Pulmonary artery endothelial cell (primary cell): ENCODE measurements around the gene RBPJ. TPM values are rescaled to one million over a fixed set of nuclear protein-coding genes. Genes with fewer than 3 reads are reported as not detected.

ENCODE experiments used
- DNase-seq: peaks from one replicate; pipeline ENCODE4 v3.0.0-alpha.2; 2011; ENCODE audit warnings: low read depth, low spot score
- total RNA-seq: library from RNA; depleted of rRNA; stranded (reverse); fragments of >200 nt; gene quantifications from 2 replicates; pipeline ENCODE4 v1.2.3, GENCODE V29; 2014

The RBPJ gene
- total RNA-seq, 1 donor from 2014 or later: 38.8 TPM

DNA sequence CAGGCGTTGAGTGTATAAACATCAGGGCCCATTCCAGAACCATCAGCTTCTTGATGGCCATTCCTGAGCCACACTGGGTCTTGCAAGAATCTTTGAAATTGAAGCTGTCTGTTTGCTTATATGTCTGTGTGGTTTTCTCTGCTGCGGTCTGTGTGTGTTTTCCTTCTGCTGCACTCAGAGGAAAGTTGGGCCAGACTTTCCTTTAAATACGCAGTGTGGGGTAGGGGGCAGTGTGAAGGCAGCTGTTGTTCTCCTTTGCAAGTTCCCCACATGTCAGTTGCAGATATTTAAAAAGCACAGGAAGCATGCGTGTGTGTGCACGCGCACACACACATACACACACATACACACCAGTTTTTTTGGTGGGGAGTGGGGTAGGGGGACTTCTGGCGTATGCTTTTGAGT, 137.3 kb downstream of the RBPJ start:
- DNase-seq: no peak

DNA sequence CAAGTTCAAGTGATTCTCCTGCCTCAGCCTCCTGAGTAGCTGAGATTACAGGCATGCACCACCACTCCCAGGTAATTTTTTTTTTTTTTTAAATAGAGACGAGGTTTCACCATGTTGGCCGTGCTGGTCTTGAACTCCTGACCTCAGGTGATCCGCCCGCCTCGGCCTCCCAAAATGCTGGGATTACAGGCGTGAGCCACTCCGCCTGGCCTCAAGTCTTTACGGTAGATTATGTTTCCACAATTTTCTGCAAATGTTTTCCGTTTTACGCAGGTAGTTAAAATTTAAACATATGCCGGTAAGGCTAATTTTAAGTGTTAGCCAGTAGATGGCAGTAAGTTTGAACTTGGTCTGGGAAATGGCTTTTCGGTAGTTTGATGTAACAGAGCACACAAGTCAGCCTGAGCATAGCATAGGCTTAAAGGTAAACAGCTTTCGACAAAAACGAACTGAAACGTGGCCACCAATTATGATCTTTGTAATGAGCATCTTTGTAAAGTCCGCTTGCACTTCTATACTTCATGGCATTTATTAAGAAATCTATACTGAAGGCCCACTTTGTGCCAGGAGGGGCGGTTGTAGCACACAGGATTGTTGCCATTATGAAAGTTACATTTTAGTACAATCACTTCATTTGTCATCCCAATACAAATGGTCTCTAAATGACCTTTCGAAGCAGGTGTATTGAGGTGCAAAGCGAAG, 138.4 kb downstream of the RBPJ start:
- DNase-seq: peak; percentile 15

DNA sequence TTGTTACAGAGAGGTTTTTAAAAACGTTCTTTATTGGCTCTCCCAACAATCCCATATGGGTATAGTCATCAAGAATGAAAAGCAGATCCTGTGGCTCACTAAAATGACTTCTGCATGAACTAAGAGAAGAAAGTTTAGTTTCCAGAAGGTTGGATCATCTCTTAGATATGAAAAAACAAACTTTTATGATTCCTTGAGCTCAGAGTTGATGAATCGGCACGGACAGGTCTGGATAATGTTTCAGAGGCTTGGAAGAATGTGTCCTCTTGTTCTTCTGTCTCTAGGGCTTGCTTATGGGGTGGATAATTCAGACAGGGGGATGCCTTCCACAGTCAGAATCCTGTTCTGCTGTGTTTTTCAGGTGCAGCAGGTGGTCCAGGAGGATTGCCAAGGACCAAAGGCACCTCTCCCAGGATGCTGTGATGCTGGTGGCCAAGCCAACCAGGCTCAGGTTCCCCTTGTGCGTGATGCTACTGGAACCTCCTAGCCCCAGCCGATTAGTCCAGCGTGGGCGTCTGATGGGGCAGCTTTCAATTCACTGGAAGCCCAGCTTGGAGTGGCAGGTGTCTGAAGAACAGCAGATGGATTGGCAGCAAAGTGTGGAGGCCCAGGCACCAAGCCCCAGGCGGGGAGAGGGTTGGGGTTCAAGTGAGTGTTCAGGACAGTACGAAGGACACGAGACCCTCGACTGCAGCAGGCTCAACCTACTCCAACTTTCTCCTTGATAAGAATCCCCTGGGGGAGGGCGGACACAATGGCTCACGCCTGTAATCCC, 139.1 kb downstream of the RBPJ start:
- no peak for DNase-seq

DNA sequence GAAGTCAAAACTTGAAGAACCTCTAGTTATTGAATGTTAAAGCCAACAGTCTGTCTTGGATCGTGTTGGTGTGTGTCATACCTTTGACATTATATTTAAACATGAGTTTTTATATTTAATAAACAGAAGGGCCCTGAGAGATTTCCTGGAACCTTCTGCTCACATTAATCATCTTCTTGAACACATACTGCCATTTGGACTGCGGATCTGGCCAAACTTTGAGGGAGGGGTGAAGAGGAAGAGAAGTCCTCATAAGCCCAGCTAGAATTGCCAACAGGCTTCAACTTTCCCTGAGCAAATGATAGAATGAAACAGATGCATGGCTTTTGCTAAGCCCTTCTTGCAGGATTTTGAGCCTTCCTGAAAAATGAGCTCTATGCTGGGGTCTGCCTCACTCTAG, 142.1 kb downstream of the RBPJ start:
- no peak for DNase-seq

DNA sequence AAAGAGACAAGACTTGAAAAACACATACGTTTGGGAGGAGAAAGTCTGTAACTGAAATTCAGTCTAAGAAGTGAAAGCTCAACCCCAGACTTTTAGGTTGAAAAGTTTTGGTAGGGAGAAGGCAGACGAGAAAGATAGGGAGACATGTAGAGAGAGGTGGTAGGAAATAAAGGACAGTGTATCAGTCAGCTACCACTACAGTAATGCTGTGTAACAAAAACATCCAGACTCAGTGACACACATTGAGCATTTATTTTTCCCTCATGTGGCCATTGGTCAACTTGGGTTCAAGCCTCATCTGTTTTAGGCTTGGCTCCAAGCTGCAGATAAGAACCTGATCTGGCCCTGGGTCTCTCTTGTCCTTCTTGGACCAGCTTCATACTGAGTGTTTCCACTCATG, 142.6 kb downstream of the RBPJ start:
- DNase-seq: no peak

DNA sequence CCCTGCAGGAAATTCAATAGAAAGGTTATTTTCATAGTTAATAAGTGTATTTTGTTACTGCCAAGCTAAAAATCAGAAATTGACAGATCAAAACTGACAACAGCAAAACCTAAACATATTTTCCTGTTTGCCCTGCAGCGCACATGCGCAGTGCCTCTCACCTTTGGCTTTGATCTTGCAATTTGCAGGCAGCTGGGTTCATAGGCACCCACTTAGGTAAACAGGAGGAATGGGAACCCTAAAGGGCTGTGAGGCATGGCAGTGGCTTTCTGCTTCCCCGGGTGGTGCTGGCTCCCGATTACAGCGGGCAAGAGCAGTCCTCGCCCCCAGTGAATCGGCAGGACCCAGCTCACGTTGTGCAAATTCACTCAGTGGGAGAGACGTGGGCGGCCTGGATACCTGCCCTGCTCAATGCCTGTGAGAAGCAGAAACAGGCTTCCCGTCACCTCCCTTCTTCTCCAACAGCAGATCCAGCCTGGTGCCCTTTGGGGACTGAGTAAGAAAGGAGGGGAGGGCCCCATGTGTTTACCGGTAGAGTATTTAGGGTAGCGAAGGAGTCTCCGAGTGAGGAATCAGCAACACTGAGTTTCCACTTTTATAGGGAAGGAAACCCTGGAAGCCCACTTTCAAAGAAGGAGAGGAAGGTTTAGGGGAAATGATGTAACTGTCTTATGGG, 143.7 kb downstream of the RBPJ start:
- no peak for DNase-seq

DNA sequence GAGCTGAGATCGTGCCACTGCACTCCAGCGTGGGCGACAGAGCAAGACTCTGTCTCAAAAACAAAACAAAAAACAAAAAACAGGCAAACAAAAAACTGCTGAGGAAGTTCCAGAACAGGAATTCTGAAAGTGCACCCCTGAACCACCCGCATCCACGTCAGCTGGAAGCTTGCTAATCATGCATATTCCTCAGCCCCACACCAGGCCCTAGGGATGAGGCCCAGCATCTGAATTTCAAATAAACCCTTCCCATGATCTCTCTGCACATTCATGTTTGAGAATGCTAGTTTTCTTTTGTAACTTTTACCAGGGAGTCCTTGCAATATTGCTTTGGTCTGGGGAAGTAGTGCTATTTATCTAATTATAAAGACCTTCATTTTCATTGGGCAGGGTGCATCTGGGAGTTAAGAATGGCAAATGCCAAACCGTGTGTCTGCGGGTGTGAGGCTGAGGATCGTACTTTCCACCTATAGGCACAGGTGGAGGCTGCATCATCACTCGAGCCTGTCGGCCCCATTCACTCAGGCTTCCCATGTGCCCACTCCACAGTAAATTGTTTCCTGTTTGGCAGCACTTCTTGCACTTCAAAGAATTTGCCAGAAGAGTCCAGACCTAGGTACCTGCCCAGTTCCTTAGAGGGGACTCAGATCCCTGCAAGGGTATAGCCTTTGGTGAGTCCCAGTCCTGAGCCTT, 145.9 kb downstream of the RBPJ start:
- DNase-seq: no peak

DNA sequence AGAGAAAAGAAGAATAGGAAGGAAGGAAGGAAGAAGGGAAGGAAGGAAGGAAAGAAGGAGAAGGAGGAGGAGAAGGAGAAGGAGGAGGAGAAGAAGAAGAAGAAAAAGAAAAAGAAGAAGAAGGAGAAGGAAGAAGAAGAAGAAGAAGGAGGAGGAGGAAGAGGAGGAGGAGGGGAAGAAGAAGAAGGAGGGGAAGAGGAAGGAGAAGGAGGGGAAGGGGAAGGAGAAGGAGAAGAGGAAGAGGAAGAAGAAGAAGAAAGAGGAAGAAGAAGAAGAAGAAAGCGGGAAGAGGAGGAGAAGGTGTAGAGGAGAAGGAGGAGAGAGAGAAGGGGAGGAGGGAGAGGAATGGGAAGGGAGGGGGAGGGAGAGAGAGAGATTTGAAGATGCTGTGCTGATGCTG, 146.9 kb downstream of the RBPJ start:
- no peak for DNase-seq

DNA sequence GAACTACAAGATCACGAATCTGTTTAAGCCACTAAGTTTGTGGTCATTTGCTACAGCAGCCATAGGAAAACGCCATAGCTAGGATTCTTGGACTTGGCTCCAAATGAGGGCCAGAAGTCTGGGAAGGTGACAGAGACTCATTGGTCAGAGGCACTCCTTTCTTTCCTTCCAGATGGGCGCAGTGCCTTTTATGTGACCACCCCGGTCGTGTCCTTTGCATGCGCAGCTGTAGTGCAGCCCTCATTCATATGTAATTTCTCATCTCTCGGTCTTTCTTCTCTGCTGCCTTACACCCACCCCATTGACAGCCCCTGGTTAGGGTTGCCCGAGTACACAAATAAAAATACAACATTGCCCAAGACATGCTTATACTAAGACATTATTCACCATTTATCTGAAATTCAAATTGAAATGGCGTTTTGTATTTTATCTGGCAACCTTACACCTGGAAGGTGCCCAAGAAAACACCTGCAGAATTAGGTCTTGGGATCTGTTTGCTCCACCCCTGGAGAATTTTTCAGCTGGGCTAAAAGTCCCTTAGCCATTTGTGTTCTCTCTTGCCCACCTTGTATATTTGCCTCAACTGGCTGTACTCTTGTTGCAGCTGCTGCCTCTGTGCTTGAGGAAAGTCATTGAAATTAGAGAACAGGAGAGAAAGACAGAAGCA, 147.6 kb downstream of the RBPJ start:
- no peak for DNase-seq

DNA sequence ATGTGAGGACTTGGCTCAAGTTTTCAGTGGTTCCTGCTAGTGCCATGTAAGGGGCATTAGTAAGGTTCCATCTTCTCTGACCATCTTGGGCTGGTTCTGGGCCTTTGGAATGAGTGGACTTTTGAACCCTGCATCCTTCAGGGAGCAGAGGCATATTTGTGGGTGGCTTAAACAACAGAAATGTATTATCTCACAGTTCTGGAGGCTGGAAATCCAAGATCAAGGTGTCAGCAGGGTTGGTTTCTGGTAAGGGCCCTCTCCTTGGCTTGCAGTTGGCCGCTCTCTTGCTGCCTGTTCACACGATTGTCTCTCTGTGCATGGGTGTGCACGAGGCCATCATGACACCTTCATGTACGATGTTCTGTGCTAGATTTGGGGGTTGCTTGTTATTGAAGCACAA, 148.2 kb downstream of the RBPJ start:
- DNase-seq: no peak

DNA sequence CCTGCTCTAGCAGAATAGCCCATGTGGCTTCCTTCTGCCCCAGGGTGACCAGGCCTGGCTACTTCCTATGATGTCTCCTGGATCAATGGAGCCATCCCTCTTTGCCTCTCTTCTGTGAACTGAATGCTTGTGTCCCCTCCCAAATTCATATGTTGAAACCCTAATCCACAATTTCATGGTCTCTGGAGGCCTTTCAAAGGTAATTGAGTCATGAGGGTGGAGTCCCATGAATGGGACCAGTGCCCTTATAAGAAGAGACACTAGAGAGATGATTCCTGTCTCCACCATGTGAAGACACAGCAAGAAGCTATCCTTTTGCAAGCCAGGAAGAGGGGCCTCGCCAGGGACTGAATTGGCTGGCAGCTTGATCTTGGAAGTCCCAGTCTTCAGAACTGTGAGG, 151.1 kb downstream of the RBPJ start:
- DNase-seq: no peak

DNA sequence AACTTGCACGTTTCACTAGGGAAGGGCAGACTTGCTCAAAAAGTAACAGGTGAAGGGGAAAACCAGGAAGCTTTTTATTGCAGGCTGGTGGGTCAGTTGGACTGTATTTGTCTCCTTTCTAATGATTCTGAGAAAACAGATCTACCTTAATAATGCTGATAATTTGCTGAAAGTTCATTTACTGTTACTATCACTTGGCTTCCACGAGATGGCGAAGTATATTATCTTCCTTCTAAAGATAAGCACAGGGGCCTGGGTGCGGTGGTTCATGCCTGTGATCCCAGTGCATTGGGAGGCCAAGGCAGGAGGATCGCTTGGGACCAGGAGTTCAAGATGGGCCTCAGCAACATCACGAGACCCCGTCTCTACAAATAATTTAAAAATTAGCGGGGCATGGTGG, 153.1 kb downstream of the RBPJ start:
- no peak for DNase-seq

DNA sequence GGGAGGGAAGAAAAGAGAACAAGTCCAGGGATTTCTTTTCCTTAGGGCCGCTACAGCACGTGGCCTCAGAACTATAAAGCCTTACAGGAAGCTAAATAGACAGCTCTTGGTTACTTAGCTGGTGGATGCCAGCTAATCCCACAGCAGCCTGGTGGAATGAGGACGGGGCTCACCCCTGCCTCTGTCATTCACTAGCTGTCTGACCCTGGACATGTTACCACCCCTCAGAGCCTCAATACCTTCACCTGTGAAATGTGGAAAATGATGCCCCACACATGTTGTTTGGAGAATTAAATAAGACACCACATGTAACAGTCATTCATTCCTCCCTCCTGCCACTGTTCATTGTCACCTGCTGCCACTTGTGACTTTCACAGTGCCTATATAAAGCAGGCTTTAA, 153.7 kb downstream of the RBPJ start:
- DNase-seq: no peak

DNA sequence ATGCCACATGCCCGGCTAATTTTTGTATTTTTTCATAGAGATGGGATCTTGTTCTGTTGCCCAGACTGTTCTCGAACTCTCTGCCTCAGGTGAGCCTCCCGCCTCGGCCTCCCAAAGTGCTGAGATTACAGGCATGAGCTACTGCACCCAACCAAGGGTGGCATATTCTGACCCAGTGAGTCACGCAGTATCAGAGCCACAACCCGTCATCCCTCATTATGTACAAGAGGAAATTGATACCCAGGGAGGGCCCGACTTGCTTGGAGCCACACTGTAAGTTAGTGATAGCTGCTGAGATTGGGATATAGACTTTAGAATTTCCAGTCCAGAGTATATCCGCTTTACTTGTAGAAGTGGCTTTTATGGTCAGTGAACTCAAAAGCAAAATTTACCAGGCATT, 154.9 kb downstream of the RBPJ start:
- DNase-seq: no peak

DNA sequence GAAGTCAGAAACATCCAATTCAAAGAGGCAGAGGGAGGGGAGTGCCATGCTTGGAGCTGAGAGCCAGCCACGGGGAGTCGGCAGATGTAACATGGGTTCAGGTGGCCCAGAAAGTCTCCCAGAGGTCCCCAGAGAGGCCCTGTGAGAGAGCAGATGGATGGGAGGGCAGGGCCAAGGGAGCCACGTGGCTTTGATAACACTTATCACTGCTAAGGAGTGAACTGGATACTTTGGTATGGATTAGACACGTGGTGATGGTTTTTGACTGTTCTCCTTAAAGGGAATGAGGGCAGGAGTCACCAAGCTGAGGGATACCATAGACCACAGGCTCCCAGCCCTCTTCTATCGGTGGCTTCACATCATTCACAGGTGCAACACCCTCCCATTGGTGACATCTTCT, 155.7 kb downstream of the RBPJ start:
- DNase-seq: no peak

DNA sequence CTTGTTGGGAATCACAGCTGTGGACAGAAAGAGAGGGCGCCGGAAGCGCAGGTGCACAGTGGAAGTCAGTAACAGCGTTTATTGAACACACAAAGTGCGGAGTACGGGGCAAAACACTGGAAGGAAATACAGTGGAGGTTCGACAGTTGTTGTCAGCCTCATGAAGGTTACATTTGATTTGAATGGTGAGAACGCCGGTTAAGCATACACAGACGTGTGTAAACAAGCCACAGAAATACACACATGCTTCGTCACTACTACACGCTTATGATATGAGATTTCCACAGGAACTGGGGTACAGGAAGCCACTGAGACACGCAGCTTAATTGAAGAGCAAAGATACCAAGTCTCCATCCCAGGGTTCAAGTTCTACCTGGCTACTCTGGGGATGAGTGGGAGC, 157.5 kb downstream of the RBPJ start:
- DNase-seq: no peak

DNA sequence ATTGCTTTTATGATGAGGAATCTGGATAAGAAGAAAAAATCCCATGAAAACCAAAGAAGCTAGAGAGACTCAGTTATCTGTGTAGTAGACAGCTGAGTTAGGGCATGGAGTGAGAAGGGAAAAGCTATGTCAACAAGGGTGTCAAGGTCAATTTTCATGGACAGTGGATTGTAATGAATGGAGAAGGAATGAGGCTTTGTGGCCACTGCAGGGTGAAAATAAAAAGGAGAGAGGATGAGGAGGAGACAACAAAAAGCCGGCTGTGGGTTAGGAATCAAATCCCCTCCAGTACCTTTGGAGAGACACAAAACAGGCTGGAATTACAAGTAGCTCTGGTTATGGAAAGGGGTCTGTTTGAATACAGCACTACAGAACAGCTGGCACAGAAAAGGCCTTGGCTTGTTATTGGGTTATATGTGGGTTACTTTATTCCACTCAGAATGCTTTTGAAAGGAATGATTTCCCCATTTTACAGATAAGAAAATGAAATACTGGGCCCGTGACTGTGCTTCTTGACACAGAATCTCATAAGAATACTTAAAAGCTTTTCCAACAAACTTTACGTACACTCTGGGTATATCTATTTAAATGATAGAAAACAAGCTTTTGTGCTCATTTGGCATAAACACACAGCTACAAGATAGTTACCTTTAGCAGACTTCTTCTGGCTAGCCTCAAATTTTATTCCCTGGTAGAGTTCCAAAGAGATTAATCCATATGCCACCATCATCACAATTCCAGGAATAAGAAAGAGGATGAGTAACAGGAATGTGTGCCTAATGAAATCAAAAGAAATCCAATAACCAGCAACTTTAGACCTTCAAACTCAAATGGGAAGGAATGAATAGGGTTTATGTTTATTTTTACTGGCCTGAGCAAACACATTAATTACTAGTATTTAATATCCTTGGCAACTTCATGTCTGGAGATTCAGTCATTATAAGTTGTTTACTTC, 162.0 kb downstream of the RBPJ start:
- no peak for DNase-seq

DNA sequence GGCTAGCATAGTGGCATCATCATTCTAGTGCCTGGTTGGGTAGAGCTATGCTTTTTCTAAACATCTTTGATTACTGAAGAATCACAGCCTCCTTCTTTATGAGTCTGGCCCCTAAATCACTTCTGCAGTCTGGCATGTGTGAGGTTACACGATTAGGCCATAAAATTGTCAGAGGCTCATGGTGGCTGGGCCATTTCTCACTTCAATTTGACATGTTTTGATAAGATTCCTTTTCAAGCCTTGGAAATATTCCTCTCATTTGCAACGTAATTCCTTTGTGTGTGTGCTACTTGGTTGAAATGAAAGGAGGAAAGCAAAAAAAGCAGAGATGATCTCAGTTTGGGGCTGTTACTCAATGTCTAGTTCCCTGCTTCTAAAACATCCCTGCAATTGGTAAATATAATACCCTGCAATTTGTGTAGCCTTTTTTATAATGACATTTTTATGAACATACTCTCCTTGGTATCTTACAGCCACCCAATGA, 163.3 kb downstream of the RBPJ start:
- no peak for DNase-seq

DNA sequence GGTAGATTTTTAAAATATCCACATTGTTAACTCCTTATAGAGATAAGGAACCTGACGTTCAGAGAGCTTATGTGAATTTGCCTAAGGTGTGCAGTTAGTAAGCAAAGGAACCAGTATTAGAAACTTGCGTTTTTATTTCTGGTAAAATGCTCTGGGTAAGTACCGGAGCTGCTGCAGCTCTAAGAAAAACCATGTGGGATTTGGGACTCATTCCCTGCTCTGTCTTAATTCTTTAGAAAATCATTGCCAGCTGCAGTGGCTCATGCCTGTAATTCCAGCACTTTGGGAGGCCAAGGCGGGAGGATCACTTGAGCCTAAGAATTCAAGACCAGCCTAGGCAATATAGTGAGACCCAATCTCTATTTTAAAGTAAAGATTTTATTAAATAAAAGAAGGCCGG, 163.7 kb downstream of the RBPJ start:
- no peak for DNase-seq
